Activated T-cell treated with anti-CD3 and anti-CD28 coated beads, Interleukin-2, amount 50 U/mL, for 4 hours (primary cell): ENCODE data around the gene DNASE1L1. TPM values are rescaled to one million over a fixed set of nuclear protein-coding genes. Genes with fewer than 3 reads are reported as not detected.
A peak's percentile ranks its signal among the peaks of the same experiment; 100 is the strongest.

ENCODE experiments used
- ATAC-seq, 2 donors: fragments of 200-7000 bp; cut with Tn5 transposase; one replicate each; pipeline ENCODE4 v1.10.0; 2021
- DNase-seq: peaks from one replicate; pipeline ENCODE4 v3.0.0-alpha.2; 2020
- H3K27me3 Mint-ChIP-seq: one replicate; pipeline ENCODE4 v1.8.0; 2021; ENCODE audit warnings: low read depth, mixed read lengths
- H3K36me3 Mint-ChIP-seq: one replicate; pipeline ENCODE4 v1.8.0; 2022; ENCODE audit warnings: mixed read lengths; ENCODE audit not compliant: insufficient read depth
- H3K4me1 Mint-ChIP-seq: one replicate; pipeline ENCODE4 v1.8.0; 2021; ENCODE audit warnings: low read depth, mixed read lengths
- H3K4me3 Mint-ChIP-seq: one replicate; pipeline ENCODE4 v1.8.0; 2021; ENCODE audit warnings: mild to moderate bottlenecking, moderate library complexity, mixed read lengths
- H3K9me3 Mint-ChIP-seq: one replicate; pipeline ENCODE4 v1.8.0; 2021; ENCODE audit warnings: mixed read lengths
- total RNA-seq, 3 donors: library from RNA; stranded (reverse); gene quantifications; one replicate each; pipeline ENCODE4 v1.2.1, GENCODE V29; 2021

The DNASE1L1 gene
- total RNA-seq, 3 donors from 2014 or later, result 4.0 to 7.3 (median 5.1) TPM

DNA sequence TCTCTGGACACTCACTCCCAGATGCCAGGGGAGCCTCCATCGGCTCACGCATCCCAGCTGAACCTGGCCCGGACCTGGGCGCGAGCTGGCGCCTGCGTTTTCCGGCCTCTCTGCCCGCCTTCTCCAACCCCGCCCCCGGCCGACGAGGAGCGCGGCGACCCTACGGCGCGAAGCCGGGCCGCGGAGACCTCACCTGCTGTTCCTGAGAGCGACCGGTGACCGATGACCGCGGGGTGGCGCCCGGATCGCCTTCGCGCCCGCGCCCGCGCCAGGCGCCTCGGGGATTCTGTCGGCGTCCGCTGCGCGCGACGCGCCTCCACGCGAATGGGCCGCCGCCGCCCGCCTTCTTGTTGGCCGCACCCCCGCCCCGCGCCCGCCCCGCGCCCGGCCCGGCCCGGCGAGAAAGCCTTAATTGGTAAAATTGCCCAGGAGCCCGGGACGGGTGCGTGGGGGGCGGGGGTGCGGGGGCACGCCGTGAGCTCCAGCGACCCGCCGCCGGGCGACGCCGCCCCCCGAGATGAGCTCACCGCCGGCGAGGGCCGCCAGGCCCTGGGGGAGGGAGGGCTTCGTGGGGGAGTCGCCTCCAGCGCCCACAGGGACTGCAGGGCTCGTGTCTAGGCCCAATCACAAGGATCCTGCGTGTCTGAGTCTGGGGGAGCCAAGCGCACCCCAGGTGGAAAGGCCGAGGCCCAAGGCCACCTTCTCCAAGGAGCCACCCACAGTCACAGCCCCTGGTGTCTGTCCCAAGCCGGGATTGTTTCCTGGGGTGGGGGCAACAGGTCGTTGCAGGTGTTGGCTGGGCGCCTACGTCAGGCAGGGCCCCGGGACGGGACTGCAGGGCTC, 34.5 kb downstream of the DNASE1L1 start, which contains the start of gene FLNA:
Gene FLNA, minus strand, starts transcription at position 322 of the 843 bp plus-strand sequence. CDS start 3,389 bp downstream, outside the sequence.
- H3K4me3 Mint-ChIP-seq, result peak within 1 kb of the TSS; percentile 68
- H3K4me1 Mint-ChIP-seq, result peaks cover 23% of the 10 kb centered on the region
- no peaks in the 10 kb centered on the region for H3K27me3 Mint-ChIP-seq
- H3K36me3 Mint-ChIP-seq, result peaks cover 2% of the 10 kb centered on the region
- no peaks in the 10 kb centered on the region for H3K9me3 Mint-ChIP-seq
- ATAC-seq (no peak), DNase-seq (no peak)

DNA sequence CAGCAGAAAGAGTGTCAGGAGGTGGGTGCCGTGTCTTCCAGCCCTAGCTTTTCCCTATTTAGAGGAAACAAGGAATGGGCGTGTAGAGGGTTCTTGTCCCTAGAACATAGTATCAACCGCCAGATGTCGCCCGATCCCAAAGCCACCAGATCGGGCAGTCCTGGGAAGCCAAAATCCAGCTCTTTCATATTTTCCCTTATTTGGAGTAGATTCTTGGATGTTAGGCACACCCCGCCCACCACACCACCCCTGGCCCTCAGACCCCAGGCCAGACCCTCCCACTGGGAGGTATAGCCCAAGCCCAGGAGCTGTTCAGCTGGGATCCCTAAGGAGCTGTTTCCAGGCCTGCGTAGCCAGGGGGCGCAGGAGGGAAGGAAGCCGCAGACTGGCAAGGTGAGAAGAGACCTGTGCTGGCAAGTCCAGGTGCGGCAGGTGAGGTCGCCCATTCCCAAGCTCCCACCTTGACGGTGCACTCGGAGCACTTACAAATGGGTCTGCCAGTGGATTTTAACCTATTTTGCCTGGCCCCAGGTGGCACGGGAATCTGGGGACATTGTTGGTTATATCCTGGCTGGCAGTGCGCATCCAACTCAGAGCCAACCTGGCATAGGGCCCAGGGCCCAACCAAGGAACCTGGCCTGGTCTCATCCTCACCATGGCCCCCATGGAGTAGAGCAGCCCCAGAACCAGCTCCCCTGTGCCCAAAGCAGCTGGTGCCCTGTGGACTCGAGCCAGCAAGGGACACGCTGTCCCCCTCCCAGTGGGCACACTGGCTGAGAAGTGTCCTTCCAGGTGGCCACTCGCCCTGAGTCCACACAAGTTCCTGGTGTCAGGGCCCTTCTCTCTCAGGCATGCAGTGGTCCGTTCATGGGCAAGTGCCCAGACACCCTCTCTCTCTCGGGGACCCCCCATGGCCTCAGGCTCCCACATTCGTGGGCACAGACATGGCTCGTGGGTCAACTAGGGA, 35.4 kb downstream of the DNASE1L1 start:
- DNase-seq (no peak), ATAC-seq (no peak)
- Mint-ChIP-seq H3K4me1 (peaks cover 23% of the 10 kb centered on the region), H3K4me3 (peak overlapping the region; percentile 68), H3K27me3 (no peaks in the 10 kb centered on the region), H3K9me3 (no peaks in the 10 kb centered on the region), H3K36me3 (peaks cover 2% of the 10 kb centered on the region)

DNA sequence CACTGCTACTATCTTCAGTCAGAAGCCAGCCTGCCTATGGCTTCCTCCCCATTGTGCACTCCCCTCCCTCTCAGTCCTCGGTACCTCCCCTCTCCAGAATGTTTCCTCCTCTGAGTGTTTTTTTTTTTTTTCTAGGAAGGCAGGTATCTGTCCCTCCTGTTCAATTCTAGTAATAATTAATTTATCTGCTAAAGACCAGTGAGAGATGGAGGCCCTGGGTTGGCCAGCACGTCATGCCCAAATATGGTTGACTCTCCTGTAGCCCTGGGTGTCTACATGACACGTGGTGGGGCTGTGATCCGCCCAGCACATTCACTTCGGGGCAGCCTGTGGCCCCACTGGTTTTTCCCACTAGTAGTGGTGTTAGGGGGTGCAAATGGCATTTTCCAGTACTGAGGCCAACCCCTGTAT, 36.4 kb downstream of the DNASE1L1 start:
- no peak for ATAC-seq
- Mint-ChIP-seq H3K4me1 (peaks cover 28% of the 10 kb centered on the region), H3K27me3 (no peaks in the 10 kb centered on the region), H3K9me3 (no peaks in the 10 kb centered on the region), H3K36me3 (peaks cover 5% of the 10 kb centered on the region), H3K4me3 (peak overlapping the region; percentile 75)
- DNase-seq, result no peak

GRCh38 chrX:154371789-154372300, 37.2 kb downstream of the DNASE1L1 start:
- H3K36me3 Mint-ChIP-seq, result peaks cover 5% of the 10 kb centered on the region
- ATAC-seq, result peak in 1 of 2 donors; percentile 0

GRCh38 chrX:154371017-154371788, 37.9 kb downstream of the DNASE1L1 start:
- peaks cover 5% of the 10 kb centered on the region for H3K36me3 Mint-ChIP-seq
- H3K4me3 Mint-ChIP-seq, result peak overlapping the region; percentile 81
- no peaks in the 10 kb centered on the region for H3K27me3 Mint-ChIP-seq
- H3K4me1 Mint-ChIP-seq, result peaks cover 30% of the 10 kb centered on the region
- DNase-seq (peak; percentile 91), ATAC-seq (peak; percentile 58 to 68)
- no peaks in the 10 kb centered on the region for H3K9me3 Mint-ChIP-seq

More at GRCh38 chrX:154371789-154372300, 37.2 kb downstream of the DNASE1L1 start:
- no peak for DNase-seq
- Mint-ChIP-seq H3K4me1 (peaks cover 28% of the 10 kb centered on the region), H3K4me3 (peak overlapping the region; percentile 75), H3K27me3 (no peaks in the 10 kb centered on the region), H3K9me3 (no peaks in the 10 kb centered on the region)

- H3K9me3 Mint-ChIP-seq, result no peaks in the 10 kb centered on the region
- H3K27me3 Mint-ChIP-seq, result no peaks in the 10 kb centered on the region
- peaks cover 5% of the 10 kb centered on the region for H3K36me3 Mint-ChIP-seq
- ATAC-seq (no peak), DNase-seq (no peak)
- peak overlapping the region; percentile 94 for H3K4me3 Mint-ChIP-seq
- peaks cover 32% of the 10 kb centered on the region for H3K4me1 Mint-ChIP-seq
Measured at GRCh38 chrX:154370300-154371016, 38.6 kb downstream of the DNASE1L1 start.

DNA sequence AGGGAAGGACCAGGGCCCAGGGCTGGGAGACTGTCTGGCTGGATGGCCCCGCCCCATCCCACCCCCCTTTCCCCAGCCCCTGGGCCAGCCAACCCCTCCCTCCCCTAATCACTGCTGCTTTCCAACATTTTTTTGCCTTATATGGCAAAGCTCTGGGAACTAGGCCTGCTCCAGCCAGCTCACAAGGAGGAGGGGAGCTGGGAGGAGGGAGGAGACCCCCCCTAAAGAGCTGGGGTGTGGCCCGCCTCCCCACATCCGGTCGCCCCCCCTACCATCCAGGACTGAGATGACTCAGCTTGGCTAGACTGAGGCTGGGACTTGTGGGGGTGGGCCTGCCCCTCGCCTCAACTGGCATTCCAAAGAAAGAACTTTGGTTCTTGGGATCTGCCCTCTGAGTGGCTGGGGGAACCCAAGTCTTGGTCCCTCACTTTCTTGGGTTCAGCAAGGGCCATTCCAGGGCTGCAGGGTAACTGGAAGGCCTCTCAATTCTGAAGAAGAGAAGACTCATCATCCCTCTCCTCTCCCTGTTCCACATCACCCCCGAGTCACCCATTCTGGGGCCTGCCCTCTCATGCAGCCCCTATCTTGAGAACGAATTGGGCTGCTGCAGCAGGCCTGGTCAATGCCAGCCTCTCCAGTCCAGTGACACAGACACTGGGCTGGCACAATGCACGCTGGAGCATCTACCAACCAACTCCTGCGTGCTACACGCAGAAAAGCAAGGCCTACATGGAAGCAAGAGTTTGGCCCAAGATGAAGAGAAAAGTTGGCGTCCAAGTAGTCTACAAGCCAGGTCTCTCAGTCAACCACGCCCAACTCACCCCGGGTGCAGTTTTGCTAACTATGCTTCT, 39.4 kb downstream of the DNASE1L1 start:
- Mint-ChIP-seq H3K4me3 (peak overlapping the region; percentile 94), H3K27me3 (no peaks in the 10 kb centered on the region), H3K9me3 (no peaks in the 10 kb centered on the region), H3K36me3 (peaks cover 5% of the 10 kb centered on the region), H3K4me1 (peaks cover 27% of the 10 kb centered on the region)
- DNase-seq (peak; percentile 69), ATAC-seq (peak; percentile 13)

- DNase-seq (peak; percentile 90), ATAC-seq (peak; percentile 53 to 60)
- Mint-ChIP-seq H3K9me3 (no peaks in the 10 kb centered on the region), H3K27me3 (no peaks in the 10 kb centered on the region), H3K36me3 (peaks cover 5% of the 10 kb centered on the region), H3K4me3 (peak overlapping the region; percentile 94), H3K4me1 (peaks cover 27% of the 10 kb centered on the region)
Measured at GRCh38 chrX:154368630-154369448, 40.2 kb downstream of the DNASE1L1 start.

DNA sequence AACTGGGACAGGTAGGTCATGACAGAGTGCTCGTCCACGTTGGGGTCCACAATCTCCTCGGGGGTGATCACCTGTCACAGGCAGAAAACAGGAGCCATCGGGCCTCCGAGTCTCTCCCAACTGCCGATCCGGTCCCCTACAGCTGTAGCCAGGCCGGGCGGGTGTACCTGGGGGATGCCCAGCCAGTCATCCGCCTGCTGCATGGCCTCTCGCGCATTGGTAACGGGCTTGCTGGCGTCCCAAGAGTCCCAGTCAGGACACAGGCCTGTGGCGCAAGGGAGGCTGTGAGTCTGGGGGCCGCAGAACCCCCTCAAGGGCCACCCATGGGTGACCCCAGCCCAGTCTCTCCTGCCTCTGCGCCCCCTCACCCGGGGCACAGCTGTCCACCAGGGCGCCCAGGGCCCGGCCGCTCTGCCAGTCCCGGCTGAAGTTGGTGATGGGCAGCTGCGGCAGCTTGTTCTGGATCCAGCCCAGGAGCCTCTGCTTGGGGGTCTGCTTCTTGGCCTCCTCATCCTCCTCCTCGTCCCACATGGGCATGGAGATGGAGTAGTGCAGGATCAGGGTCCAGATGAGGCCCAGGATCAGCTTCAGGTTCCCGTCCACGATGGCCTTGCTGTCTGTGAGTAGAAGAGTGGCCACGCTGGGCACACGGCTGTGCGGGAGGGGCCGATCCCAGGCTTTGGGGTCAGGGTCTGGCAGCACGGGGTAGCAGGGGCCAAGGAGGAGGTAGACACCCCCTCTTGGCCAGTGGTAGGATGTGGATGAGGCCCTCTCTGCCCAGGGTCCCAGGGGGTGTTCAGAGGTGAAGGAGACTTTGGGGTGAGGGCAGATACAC, 41.4 kb downstream of the DNASE1L1 start:
- H3K36me3 Mint-ChIP-seq, result peaks cover 7% of the 10 kb centered on the region

GRCh38 chrX:154366666-154367055, 42.4 kb downstream of the DNASE1L1 start:
- peaks cover 8% of the 10 kb centered on the region for H3K36me3 Mint-ChIP-seq
- no peaks in the 10 kb centered on the region for H3K9me3 Mint-ChIP-seq
- H3K4me3 Mint-ChIP-seq, result no peak overlapping the region
- no peaks in the 10 kb centered on the region for H3K27me3 Mint-ChIP-seq
- peaks cover 20% of the 10 kb centered on the region for H3K4me1 Mint-ChIP-seq
- ATAC-seq (no peak), DNase-seq (no peak)

More for the DNA sequence above, 41.4 kb downstream of the DNASE1L1 start:
- peak overlapping the region; percentile 94 for H3K4me3 Mint-ChIP-seq
- ATAC-seq (no peak), DNase-seq (no peak)
- H3K9me3 Mint-ChIP-seq, result no peaks in the 10 kb centered on the region
- no peaks in the 10 kb centered on the region for H3K27me3 Mint-ChIP-seq
- H3K4me1 Mint-ChIP-seq, result peaks cover 23% of the 10 kb centered on the region

DNA sequence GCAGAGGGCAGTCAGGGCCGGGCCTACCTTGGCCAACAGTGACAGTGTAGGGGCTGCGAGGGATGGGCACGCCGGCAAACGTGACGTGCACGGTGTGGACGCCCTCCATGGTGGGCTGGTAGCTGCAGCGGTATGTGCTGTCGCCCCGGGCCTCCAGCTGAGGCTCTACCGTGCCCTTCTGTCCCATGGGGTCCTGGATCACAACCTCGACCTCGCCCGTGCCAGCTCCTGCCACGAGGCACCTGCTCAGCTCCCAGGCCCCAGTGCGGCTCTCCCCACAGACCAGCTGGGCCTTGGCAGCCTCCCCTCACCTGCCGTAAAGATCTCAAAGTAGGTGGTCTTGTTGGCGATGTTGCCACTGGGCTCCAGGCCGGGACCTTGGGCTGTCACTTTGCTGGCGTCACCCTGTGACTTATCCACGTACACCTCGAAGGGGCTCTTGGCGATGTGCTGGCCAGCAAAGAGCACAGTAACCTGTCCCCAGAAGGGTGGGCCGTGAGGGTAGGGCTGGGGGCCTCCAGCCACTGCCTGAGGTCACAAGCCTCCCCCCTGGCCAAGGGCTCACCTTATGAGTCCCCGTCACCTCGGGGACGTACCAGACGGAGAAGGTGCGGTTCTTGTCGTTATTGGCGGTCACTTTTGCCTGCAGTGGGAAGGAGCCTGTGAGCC, 42.9 kb downstream of the DNASE1L1 start:
- DNase-seq, result no peak
- Mint-ChIP-seq H3K36me3 (peaks cover 8% of the 10 kb centered on the region), H3K4me3 (no peak overlapping the region)

More for the DNA sequence above, 42.9 kb downstream of the DNASE1L1 start:
- Mint-ChIP-seq H3K9me3 (no peaks in the 10 kb centered on the region), H3K27me3 (no peaks in the 10 kb centered on the region), H3K4me1 (peaks cover 25% of the 10 kb centered on the region)
- ATAC-seq, result no peak
